Activated CD4-positive, alpha-beta T cell treated with anti-CD3 and anti-CD28 coated beads, Interleukin-2, amount 50 U/mL, for 16 hours (primary cell): ENCODE results near the gene UBFD1.
"Not testable (repeated sequence)": the region's sequence is repeated elsewhere in the genome, so short reads cannot be mapped to it uniquely, and the experiment has no call there.

Source experiments
- DNase-seq: peaks from one replicate; pipeline ENCODE4 v3.0.0-alpha.2; 2020

UBFD1 gene

DNA sequence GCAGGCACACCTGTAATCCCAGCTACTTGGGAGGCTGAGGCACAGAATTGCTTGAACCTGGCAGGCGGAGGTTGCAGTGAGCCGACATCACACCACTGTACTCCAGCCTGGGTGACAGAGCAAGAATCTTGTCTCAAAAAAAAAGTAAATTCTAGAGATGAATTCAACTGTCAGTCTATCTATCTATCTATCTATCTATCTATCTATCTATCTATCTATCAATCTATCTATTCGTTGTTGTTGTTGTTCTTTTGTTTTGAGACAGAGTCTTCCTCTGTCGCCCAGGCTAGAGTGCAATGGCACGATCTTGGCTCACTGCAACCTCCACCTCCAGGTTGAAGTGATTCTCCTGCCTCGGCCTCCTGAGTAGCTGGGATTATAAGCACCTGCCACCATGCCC, 53.4 kb downstream of the UBFD1 start:
- DNase-seq, result not testable (repeated sequence)

DNA sequence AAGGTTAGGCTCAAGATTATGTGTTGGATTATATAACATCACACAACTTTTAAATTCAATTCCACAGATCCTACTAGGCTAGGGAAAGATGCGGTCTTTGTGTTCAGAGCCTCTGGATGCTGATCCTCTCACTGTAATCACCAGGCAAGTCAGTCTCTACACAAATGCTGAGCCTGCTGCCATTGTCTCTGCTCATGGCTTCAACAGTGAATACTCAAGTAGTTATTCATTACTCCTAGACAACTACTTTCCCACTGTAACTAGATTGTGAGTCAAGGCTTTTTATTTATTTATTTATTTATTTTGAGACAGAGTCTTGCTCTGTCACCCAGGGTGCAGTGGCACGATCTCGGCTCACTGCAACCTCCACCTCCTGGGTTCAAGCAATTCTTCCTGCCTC, 54.4 kb downstream of the UBFD1 start:
- no peak for DNase-seq

DNA sequence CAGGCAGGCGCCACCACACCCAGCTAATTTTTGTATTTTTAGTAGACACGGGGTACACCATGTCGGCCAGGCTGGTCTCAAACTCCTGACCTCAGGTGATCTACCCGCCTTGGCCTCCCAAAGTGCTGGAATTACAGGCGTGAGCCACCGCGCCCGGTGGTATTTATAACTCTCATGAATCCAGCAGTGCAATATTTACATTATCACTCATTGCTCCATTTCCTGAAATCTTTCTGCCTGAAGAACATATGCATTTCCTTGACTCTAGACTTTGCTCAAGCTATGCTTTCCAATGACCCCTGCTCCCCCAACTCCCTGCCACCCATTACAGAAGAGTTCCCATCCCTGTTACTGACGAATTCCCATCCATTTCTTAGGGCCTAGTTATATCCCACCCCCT, 58.3 kb downstream of the UBFD1 start:
- no peak for DNase-seq
